GM10266 (cell line): ENCODE measurements around the gene CAVIN2.

Experiments used
- DNase-seq: peaks from one replicate; pipeline ENCODE4 v3.0.0; 2012; ENCODE audit errors: extremely low spot score
- TF ChIP-seq, protein P1 (sequence below): IDR thresholded peaks from 2 replicates; pipeline ENCODE4 v1.5.1; 2012; ENCODE audit warnings: mild to moderate bottlenecking, low read depth; ENCODE audit not compliant: control insufficient read depth, insufficient read depth; ENCODE audit errors: missing control alignments

Gene CAVIN2, protein sequence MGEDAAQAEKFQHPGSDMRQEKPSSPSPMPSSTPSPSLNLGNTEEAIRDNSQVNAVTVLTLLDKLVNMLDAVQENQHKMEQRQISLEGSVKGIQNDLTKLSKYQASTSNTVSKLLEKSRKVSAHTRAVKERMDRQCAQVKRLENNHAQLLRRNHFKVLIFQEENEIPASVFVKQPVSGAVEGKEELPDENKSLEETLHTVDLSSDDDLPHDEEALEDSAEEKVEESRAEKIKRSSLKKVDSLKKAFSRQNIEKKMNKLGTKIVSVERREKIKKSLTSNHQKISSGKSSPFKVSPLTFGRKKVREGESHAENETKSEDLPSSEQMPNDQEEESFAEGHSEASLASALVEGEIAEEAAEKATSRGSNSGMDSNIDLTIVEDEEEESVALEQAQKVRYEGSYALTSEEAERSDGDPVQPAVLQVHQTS

DNA sequence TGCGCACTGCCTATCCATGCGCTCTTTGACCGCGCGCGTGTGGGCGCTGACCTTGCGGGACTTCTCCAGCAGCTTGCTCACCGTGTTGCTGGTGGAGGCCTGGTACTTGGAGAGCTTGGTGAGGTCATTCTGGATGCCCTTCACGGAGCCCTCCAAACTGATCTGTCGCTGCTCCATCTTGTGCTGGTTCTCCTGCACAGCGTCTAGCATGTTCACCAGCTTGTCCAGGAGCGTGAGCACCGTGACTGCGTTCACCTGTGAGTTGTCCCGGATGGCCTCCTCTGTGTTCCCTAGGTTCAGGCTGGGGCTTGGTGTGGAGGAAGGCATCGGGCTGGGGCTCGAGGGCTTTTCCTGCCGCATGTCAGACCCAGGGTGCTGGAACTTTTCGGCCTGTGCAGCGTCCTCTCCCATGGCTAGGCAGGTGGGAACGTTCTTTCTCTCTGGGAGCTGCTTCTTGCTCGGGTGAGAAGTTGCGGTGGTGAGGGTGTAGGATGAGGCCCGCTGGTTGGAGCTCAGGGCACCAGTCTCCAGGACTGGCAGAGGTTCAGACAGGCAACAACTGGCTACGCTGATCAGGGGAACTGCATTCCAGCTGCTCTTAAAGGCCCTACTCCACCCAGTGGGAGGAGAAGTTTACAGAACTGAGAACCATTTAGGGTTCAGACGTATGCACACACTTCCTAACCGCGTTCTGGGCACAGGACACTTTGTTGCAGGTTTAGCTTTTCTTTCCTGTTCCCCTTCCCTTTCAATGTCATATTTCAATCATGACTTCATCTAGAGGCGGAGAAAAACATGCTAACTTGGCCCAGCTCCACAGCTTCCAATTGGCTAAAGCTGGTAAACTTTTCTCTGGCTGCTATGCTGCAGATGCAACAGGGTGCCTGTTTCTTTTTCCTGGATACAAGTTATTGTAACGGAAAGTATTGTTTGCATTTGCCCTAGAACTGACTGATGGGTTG lies at the start of gene CAVIN2:
TSS of gene CAVIN2 (minus strand) at position 574 of the 962 bp plus-strand sequence. CDS start at position 411, 163 bp downstream.
- no peak for DNase-seq
- TF ChIP-seq, protein P1, sequence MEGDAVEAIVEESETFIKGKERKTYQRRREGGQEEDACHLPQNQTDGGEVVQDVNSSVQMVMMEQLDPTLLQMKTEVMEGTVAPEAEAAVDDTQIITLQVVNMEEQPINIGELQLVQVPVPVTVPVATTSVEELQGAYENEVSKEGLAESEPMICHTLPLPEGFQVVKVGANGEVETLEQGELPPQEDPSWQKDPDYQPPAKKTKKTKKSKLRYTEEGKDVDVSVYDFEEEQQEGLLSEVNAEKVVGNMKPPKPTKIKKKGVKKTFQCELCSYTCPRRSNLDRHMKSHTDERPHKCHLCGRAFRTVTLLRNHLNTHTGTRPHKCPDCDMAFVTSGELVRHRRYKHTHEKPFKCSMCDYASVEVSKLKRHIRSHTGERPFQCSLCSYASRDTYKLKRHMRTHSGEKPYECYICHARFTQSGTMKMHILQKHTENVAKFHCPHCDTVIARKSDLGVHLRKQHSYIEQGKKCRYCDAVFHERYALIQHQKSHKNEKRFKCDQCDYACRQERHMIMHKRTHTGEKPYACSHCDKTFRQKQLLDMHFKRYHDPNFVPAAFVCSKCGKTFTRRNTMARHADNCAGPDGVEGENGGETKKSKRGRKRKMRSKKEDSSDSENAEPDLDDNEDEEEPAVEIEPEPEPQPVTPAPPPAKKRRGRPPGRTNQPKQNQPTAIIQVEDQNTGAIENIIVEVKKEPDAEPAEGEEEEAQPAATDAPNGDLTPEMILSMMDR, result no peak

DNA sequence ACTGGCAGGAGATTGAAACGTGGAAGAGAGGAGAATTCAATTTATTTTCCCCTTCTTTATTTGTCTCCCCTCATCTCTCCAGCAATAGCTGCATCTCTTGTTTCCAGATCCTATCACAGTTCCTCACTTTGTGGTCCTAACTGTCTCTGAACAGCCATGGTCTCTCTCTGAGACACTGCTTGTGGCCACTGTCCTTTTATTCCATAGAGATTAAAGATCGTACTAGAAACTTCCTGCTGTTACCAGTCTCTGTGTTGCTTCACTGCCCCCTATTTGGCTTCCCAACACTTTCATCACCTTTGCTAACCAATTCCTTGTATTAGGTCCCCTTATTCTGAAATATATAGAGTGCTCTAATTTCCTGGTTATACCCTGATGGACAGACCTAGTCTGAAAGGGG lies 48.9 kb upstream of the CAVIN2 start:
- TF ChIP-seq, protein P1, result no peak
- no peak for DNase-seq

DNA sequence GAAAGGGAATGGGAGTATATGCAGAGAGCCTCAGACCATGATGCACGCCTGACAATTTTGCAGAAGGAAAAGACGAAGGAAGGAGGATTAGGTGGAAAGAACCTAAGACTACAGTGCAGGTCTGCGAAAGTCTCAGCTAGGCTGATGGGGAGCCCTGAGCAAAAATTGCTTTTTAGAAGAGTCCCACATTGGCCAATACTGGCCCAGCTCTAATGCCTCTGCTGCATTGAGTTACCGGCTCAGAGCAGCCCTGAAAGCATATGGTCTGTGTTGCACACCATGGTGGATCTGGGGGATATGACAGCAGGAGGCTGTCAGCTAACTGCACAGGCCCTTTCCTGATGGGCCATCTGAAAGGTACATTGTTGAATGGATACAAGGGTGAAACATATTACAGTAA lies 48.3 kb upstream of the CAVIN2 start:
- TF ChIP-seq, protein P1, result no peak
- no peak for DNase-seq

DNA sequence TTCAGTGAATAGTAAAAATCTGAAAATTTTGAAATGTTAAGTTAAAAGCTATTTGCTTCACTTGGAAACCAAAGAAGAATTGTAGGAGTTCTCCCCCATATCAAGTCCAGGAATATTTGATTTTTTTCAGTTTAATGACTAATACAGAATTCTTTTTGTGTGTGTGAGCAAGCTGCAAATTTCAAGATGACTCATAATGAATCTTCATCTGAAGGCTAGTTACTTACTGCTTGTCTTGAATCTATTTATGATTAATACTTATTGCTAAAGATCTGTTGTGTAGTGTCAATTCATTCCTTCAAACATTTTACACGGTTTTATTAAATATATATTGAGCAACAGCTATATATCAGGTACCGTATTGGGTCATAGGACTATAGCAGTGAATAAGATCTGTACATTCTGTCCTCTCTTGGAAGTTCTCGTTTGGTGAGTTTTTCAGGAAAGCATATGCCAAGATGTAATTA lies 47.8 kb upstream of the CAVIN2 start:
- TF ChIP-seq, protein P1, result no peak
- no peak for DNase-seq

DNA sequence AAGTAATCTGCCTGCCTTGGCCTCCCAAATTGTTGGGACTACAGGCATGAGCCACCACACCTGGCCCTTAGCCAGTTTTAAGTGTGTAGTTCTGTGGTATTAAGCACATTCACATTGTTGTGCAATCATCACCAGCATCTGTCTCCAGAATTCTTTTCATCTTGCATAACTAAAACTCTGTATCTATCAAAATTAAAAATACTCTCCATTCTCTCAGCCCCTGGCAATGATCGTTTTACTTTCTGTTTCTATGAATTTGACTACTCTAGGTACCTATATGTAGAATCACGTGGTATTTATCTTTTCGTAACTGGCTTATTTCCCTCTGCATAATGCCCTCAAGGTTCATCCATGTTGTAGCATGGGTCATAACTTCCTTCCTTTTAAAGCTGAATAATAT lies 45.5 kb upstream of the CAVIN2 start:
- TF ChIP-seq, protein P1, result no peak
- no peak for DNase-seq

DNA sequence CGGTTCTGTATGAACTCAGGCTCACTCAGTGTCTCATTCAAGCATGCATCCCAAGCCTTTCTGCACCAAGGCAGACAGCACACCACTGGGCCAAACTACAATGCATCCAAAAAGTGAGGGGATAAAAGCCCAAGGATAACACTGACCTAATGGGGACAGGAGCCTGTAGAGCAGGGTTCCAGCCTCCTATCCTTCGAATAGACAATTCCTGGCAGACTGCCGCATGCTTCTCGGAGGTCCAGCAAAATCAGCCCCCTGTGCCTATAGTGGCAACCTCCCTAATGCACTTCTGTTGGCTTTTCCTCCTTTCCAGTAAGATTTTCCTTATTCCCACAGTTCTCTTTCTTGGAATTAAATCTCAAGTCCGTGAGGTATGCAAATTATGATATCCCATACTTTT lies 44.8 kb upstream of the CAVIN2 start:
- TF ChIP-seq, protein P1, result no peak
- no peak for DNase-seq
